ENCODE results near the gene SMIM30.

DNA sequence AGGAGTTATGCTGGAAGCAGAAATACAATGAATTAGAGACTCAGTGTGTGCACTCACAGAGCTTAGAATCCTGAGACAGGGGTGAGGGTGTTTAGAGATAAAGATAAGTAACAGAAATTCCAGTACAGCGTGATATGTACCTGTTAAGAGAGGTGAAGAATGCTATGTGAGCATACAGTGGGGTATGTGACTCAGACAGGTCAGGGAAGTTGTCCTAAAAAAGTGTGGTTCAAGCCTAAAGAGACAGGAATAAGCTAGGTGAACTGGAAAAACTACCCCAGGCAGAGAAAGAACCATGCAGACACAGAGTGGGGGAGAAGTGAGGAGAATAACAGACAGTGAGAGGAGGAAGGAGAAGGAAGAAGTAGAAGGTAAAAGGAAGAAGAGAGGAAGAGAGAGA lies 8.6 kb downstream of the SMIM30 start:
- TF ChIP-seq EZH2 (IDR thresholded peaks at IDR 0.05; ENCODE audit: low read length, missing control alignments): no peak
- TF ChIP-seq, protein P1, sequence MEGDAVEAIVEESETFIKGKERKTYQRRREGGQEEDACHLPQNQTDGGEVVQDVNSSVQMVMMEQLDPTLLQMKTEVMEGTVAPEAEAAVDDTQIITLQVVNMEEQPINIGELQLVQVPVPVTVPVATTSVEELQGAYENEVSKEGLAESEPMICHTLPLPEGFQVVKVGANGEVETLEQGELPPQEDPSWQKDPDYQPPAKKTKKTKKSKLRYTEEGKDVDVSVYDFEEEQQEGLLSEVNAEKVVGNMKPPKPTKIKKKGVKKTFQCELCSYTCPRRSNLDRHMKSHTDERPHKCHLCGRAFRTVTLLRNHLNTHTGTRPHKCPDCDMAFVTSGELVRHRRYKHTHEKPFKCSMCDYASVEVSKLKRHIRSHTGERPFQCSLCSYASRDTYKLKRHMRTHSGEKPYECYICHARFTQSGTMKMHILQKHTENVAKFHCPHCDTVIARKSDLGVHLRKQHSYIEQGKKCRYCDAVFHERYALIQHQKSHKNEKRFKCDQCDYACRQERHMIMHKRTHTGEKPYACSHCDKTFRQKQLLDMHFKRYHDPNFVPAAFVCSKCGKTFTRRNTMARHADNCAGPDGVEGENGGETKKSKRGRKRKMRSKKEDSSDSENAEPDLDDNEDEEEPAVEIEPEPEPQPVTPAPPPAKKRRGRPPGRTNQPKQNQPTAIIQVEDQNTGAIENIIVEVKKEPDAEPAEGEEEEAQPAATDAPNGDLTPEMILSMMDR (conservative IDR thresholded peaks at IDR 0.05 in 1 of 2, IDR thresholded peaks at IDR 0.05 in 1 of 2; ENCODE audit: low read depth in 1 of 2, low read length in 2 of 2): no peak
